HEK293T (cell line): Measurements from ENCODE around the gene EIF3D.
A peak's percentile ranks its signal among the peaks of the same experiment; 100 is the strongest.

ENCODE experiments used
- BHLHE40 ChIP-seq: fragments of 450-650 bp; IDR thresholded peaks from 2 replicates; pipeline ENCODE4 v1.6.1; 2016; ENCODE audit warnings: mild to moderate bottlenecking, moderate library complexity, borderline replicate concordance
- FOXK2 ChIP-seq: fragments of 450-650 bp; IDR thresholded peaks from 2 replicates; pipeline ENCODE4 v1.6.1; 2016; ENCODE audit warnings: mild to moderate bottlenecking
- FOXM1 ChIP-seq: fragments of 450-650 bp; IDR thresholded peaks from 2 replicates; pipeline ENCODE4 v1.6.1; 2017; ENCODE audit warnings: mild to moderate bottlenecking, borderline replicate concordance
- HDGF ChIP-seq: fragments of 450-650 bp; IDR thresholded peaks from 2 replicates; pipeline ENCODE4 v1.6.1; 2017; ENCODE audit warnings: antibody characterized with exemption, borderline replicate concordance
- ZNF384 ChIP-seq: fragments of 450-650 bp; IDR thresholded peaks from 2 replicates; pipeline ENCODE4 v1.6.1; 2016

DNA sequence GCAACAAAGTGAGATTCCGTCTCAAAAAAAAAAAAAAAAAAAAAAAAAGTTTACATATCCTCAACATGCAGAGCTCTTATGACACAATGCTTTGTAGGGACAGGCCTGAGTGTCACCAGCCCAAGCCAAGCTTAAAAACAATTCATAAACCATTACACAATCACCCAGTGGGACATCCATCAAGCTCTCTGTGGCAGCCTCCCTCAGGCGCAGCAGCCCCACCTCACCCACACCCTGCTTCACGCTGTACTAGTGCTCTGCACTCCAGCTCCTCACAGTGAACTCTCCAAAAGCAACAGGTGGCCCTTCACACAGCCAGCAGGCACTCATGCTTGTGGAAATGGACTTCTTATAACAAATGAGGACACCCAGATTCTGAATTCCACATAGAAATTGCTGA is 18.6 kb downstream of the EIF3D start:
- TF ChIP-seq FOXK2 (no peak), HDGF (no peak), FOXM1 (no peak), ZNF384 (peak; percentile 64; the same call in 1 of the 2 replicates), BHLHE40 (no peak)
